H1 (cell line): Measurements from ENCODE around the gene GTF2F1. TPM values are rescaled to one million over a fixed set of nuclear protein-coding genes. Genes with fewer than 3 reads are reported as not detected.

Experiments used
- BACH1 ChIP-seq: IDR thresholded peaks from 2 replicates; pipeline ENCODE4 v1.6.1; 2012; ENCODE audit warnings: low read length, improper control_type of control experiment
- CTBP2 ChIP-seq: IDR thresholded peaks from 2 replicates; pipeline ENCODE4 v1.7.0; 2011; ENCODE audit warnings: borderline replicate concordance, mild to moderate bottlenecking, moderate library complexity, mixed read lengths, low read length; ENCODE audit not compliant: insufficient read depth, insufficient read length
- GTF2F1 ChIP-seq: IDR thresholded peaks from 2 replicates; pipeline ENCODE4 v1.6.1; 2012; ENCODE audit warnings: low read depth, low read length, improper control_type of control experiment, borderline replicate concordance
- HDAC2 ChIP-seq, 2 experiments: fragments of 300-600 bp in 1 of 2; sonication (generic) in 1 of 2; IDR thresholded peaks; 2 replicates each; pipeline ENCODE4 v1.6.1; 2011 to 2012; ENCODE audit warnings: low read depth in 2 of 2, low read length in 2 of 2, mild to moderate bottlenecking in 2 of 2, moderate library complexity in 2 of 2, borderline replicate concordance in 1 of 2, inconsistent platforms in 1 of 2
- JUN ChIP-seq: IDR thresholded peaks from 2 replicates; pipeline ENCODE4 v1.6.1; 2011; ENCODE audit warnings: low read depth, mild to moderate bottlenecking, improper control_type of control experiment, low read length
- POLR2A ChIP-seq, 2 experiments: IDR thresholded peaks; 1 replicate in 1 of 2; 2 replicates in 1 of 2; pipeline ENCODE4 v1.6.1; 2011; ENCODE audit warnings: low read depth in 2 of 2, low read length in 2 of 2, mild to moderate bottlenecking in 2 of 2; ENCODE audit errors: control extremely low read depth in 1 of 2
- SRF ChIP-seq: IDR thresholded peaks from 2 replicates; pipeline ENCODE4 v1.6.1; 2011; ENCODE audit warnings: mild to moderate bottlenecking, low read depth, low read length, moderate library complexity
- ZNF274 ChIP-seq: IDR thresholded peaks from 2 replicates; pipeline ENCODE4 v1.7.0; 2012; ENCODE audit warnings: low read length, borderline replicate concordance; ENCODE audit errors: extremely low read depth
- polyA plus RNA-seq, 7 experiments: library from polyadenylated mRNA; depleted of rRNA in 3 of 7; stranded (reverse) in 5 of 7; unstranded in 2 of 7; fragments of >200 nt in 5 of 7; fragments of 200-250 nt in 2 of 7; gene quantifications; 1 replicate in 5 of 7; 2 replicates in 1 of 7; 4 replicates in 1 of 7; pipeline versions ENCODE4 v1.2.1 to v1.2.3, GENCODE V29; 2011 to 2013; ENCODE audit warnings: missing spikeins in 2 of 7, mixed read lengths in 2 of 7
- total RNA-seq: library from RNA; stranded (reverse); fragmentation: NEBNext Ultra II Directional; extraction: Animal tissue kit (Norgen Biotek cat#: 25700); gene quantifications from 2 replicates; pipeline ENCODE4 v1.2.1, GENCODE V29; 2021
- TF ChIP-seq, protein P1 (sequence below): fragments of 300-600 bp; sonication (generic); IDR thresholded peaks from 2 replicates; pipeline ENCODE4 v1.7.1; 2012; ENCODE audit warnings: low read length, moderate library complexity, mild to moderate bottlenecking, inconsistent platforms; ENCODE audit not compliant: insufficient replicate concordance
- TF ChIP-seq, protein P2 (sequence below): IDR thresholded peaks from 2 replicates; pipeline ENCODE4 v1.6.1; 2012; ENCODE audit warnings: low read length, inconsistent platforms

Gene GTF2F1
- total and polyA plus RNA-seq, 2 of the 8 experiments (the other 6 are each of a cell fraction or from before 2014, with no cell fraction given) = 29.3 to 56.3 TPM

DNA sequence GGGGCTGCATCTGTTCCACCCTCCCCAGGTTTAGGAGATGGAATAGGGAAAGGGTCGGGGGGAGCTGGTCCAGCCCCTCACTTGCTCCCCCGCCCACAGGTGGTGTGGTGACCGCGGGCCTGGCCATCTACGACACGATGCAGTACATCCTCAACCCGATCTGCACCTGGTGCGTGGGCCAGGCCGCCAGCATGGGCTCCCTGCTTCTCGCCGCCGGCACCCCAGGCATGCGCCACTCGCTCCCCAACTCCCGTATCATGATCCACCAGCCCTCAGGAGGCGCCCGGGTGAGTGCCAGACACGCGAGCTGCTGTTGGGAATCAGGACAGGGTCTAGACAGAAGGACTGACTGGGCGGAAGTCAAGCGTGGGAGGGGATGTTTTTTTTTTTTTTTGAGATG lies 28.6 kb downstream of the GTF2F1 start (continued):
- TF ChIP-seq, protein P1, sequence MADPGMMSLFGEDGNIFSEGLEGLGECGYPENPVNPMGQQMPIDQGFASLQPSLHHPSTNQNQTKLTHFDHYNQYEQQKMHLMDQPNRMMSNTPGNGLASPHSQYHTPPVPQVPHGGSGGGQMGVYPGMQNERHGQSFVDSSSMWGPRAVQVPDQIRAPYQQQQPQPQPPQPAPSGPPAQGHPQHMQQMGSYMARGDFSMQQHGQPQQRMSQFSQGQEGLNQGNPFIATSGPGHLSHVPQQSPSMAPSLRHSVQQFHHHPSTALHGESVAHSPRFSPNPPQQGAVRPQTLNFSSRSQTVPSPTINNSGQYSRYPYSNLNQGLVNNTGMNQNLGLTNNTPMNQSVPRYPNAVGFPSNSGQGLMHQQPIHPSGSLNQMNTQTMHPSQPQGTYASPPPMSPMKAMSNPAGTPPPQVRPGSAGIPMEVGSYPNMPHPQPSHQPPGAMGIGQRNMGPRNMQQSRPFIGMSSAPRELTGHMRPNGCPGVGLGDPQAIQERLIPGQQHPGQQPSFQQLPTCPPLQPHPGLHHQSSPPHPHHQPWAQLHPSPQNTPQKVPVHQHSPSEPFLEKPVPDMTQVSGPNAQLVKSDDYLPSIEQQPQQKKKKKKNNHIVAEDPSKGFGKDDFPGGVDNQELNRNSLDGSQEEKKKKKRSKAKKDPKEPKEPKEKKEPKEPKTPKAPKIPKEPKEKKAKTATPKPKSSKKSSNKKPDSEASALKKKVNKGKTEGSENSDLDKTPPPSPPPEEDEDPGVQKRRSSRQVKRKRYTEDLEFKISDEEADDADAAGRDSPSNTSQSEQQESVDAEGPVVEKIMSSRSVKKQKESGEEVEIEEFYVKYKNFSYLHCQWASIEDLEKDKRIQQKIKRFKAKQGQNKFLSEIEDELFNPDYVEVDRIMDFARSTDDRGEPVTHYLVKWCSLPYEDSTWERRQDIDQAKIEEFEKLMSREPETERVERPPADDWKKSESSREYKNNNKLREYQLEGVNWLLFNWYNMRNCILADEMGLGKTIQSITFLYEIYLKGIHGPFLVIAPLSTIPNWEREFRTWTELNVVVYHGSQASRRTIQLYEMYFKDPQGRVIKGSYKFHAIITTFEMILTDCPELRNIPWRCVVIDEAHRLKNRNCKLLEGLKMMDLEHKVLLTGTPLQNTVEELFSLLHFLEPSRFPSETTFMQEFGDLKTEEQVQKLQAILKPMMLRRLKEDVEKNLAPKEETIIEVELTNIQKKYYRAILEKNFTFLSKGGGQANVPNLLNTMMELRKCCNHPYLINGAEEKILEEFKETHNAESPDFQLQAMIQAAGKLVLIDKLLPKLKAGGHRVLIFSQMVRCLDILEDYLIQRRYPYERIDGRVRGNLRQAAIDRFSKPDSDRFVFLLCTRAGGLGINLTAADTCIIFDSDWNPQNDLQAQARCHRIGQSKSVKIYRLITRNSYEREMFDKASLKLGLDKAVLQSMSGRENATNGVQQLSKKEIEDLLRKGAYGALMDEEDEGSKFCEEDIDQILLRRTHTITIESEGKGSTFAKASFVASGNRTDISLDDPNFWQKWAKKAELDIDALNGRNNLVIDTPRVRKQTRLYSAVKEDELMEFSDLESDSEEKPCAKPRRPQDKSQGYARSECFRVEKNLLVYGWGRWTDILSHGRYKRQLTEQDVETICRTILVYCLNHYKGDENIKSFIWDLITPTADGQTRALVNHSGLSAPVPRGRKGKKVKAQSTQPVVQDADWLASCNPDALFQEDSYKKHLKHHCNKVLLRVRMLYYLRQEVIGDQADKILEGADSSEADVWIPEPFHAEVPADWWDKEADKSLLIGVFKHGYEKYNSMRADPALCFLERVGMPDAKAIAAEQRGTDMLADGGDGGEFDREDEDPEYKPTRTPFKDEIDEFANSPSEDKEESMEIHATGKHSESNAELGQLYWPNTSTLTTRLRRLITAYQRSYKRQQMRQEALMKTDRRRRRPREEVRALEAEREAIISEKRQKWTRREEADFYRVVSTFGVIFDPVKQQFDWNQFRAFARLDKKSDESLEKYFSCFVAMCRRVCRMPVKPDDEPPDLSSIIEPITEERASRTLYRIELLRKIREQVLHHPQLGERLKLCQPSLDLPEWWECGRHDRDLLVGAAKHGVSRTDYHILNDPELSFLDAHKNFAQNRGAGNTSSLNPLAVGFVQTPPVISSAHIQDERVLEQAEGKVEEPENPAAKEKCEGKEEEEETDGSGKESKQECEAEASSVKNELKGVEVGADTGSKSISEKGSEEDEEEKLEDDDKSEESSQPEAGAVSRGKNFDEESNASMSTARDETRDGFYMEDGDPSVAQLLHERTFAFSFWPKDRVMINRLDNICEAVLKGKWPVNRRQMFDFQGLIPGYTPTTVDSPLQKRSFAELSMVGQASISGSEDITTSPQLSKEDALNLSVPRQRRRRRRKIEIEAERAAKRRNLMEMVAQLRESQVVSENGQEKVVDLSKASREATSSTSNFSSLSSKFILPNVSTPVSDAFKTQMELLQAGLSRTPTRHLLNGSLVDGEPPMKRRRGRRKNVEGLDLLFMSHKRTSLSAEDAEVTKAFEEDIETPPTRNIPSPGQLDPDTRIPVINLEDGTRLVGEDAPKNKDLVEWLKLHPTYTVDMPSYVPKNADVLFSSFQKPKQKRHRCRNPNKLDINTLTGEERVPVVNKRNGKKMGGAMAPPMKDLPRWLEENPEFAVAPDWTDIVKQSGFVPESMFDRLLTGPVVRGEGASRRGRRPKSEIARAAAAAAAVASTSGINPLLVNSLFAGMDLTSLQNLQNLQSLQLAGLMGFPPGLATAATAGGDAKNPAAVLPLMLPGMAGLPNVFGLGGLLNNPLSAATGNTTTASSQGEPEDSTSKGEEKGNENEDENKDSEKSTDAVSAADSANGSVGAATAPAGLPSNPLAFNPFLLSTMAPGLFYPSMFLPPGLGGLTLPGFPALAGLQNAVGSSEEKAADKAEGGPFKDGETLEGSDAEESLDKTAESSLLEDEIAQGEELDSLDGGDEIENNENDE = no peak
- TF ChIP-seq SRF = no peak
- no peak for TF ChIP-seq CTBP2
- TF ChIP-seq JUN = no peak
- no peak for TF ChIP-seq HDAC2 (IDR thresholded peaks at IDR 0.05; ENCODE audit: borderline replicate concordance in 1 of 2, low read depth in 2 of 2, low read length in 2 of 2)
- TF ChIP-seq, protein P2, sequence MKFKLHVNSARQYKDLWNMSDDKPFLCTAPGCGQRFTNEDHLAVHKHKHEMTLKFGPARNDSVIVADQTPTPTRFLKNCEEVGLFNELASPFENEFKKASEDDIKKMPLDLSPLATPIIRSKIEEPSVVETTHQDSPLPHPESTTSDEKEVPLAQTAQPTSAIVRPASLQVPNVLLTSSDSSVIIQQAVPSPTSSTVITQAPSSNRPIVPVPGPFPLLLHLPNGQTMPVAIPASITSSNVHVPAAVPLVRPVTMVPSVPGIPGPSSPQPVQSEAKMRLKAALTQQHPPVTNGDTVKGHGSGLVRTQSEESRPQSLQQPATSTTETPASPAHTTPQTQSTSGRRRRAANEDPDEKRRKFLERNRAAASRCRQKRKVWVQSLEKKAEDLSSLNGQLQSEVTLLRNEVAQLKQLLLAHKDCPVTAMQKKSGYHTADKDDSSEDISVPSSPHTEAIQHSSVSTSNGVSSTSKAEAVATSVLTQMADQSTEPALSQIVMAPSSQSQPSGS = no peak
- TF ChIP-seq ZNF274 = no peak
- TF ChIP-seq BACH1 = no peak
- TF ChIP-seq GTF2F1 = no peak
- TF ChIP-seq POLR2A (IDR thresholded peaks at IDR 0.05; ENCODE audit: control extremely low read depth in 1 of 2, low read depth in 2 of 2, low read length in 2 of 2) = no peak
